ENCODE measurements around the gene PYM1.
A peak's percentile ranks its signal among the peaks of the same experiment; 100 is the strongest.

PYM1 gene

DNA sequence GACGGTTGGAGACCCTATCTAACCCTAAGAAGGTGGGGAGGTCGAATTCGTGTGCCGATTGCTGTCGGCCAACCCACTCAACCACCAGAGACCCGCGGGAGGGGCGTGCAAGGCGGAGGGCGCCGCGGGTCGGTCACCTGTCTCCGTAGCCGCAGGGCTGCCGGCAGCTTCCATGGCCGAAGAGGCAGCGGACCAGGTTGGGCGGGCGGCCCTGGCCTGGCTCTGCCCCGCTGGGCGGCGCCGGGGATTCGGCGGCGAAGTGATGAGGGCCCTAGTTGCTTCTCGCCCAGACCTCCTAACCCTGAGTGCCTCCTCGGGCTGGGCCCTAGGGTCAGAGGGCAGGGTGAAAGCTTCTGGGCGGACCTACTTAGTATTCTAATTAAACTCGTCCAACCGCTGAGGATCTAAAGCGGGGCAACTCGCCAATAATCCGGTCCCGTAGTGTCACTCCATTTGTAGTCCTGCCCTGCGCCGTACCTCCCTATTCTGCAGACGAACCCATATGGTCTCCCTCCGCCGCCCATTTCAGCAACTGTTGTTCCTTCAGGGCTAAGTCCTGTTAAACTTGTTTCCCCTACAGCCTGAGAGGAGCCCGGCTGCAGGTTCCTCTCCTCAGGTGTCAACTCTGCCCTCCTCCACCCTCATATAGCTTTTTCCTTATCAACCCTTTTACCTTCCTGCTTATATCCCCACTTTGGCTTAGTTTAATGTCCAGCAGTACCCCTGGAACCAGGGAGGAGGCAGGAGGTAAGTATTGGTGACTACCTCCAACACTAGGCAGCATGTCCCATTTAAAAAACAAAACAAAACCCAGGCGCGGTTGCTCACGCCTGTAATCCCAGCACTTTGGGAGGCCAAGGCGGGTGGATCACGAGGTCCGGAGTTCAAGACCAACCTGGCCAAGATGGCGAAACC is at the start of gene PYM1:
Gene PYM1 (minus strand): TSS at position 307 of the 915 bp plus-strand sequence. CDS start 133 bp downstream, at position 174.
- TF ChIP-seq TARDBP (IDR thresholded peaks at IDR 0.05) (no peak), ELF4 (IDR thresholded peaks at IDR 0.05) (no peak), ARNT (IDR thresholded peaks at IDR 0.05) (no peak), NFRKB (IDR thresholded peaks at IDR 0.05) (no peak), SP1 (IDR thresholded peaks at IDR 0.05) (no peak), PKNOX1 (IDR thresholded peaks at IDR 0.05) (0 out of 2 replicates have a peak, but pooled peaks have one; percentile 58)
- DNase-seq (ENCODE audit: extremely low spot score), result peak; percentile 61
- ChIA-PET CTCF (interaction anchor here (0.6 to 2.1 kb wide), 5 partner anchors 52 to 190 kb away, joined by 3 to 8 read pairs (median 3); partner anchors contain the start of genes ORMDL2, SARNP and ZC3H10), POLR2A (interaction anchor here (0.6 to 5.0 kb wide), 15 partner anchors 8 to 189 kb away, joined by 3 to 59 read pairs (median 5); partner anchors contain the start of genes DNAJC14, ORMDL2, RAB5B and SARNP)

GRCh38 chr12:55974308-55974730 is 46.6 kb upstream of the PYM1 start:
- DNase-seq (ENCODE audit: extremely low spot score), result peak; percentile 65
- no peak for TF ChIP-seq CTBP1 (IDR thresholded peaks at IDR 0.05; ENCODE audit: borderline replicate concordance)
- no peak for TF ChIP-seq PKNOX1 (IDR thresholded peaks at IDR 0.05)
- no peak for TF ChIP-seq FOXA1 (IDR thresholded peaks at IDR 0.05)
- no peak for TF ChIP-seq FOXM1 (IDR thresholded peaks at IDR 0.05; ENCODE audit: borderline replicate concordance)
- no peak for TF ChIP-seq LEF1 (IDR thresholded peaks at IDR 0.05; ENCODE audit: borderline replicate concordance)
- no peak for TF ChIP-seq TARDBP (IDR thresholded peaks at IDR 0.05)
- no peak for TF ChIP-seq HDGF (IDR thresholded peaks at IDR 0.05; ENCODE audit: borderline replicate concordance)
- no peak for TF ChIP-seq FOXK2 (IDR thresholded peaks at IDR 0.05)
- no peak for TF ChIP-seq ARNT (IDR thresholded peaks at IDR 0.05)
- no peak for TF ChIP-seq ELF4 (IDR thresholded peaks at IDR 0.05)
- no peak for TF ChIP-seq ZNF384 (IDR thresholded peaks at IDR 0.05)
- no peak for TF ChIP-seq NFRKB (IDR thresholded peaks at IDR 0.05)
- no peak for TF ChIP-seq SUZ12 (IDR thresholded peaks at IDR 0.05)
- TF ChIP-seq BHLHE40 (IDR thresholded peaks at IDR 0.05; ENCODE audit: borderline replicate concordance), result no peak
- no peak for TF ChIP-seq L3MBTL2 (conservative IDR thresholded peaks at IDR 0.05)
- no peak for TF ChIP-seq SP1 (IDR thresholded peaks at IDR 0.05)
- POLR2A ChIA-PET, result interaction anchor here (0.7 to 2.2 kb wide), 30 partner anchors 8 to 662 kb away, joined by 3 to 26 read pairs (median 4); partner anchors contain the start of genes DNAJC14, PA2G4, PYM1 and SUOX
- CTCF ChIA-PET, result interaction anchor here (0.9 to 2.2 kb wide), 5 partner anchors 21 to 236 kb away, joined by 3 to 11 read pairs (median 5); no protein-coding TSS in a partner anchor

GRCh38 chr12:55973599-55974307 is 46.1 kb upstream of the PYM1 start, which contains the start of gene RAB5B:
Gene RAB5B (plus strand): TSS chr12:55974078. CDS start chr12:55986961, 12,883 bp downstream.
- ChIA-PET POLR2A (interaction anchor here (0.7 to 2.2 kb wide), 33 partner anchors 9 to 663 kb away, joined by 3 to 26 read pairs (median 4); partner anchors contain the start of genes DNAJC14, ORMDL2, PA2G4 and PYM1), CTCF (interaction anchor here (0.9 to 2.2 kb wide), 3 partner anchors 22 to 235 kb away, joined by 3 to 9 read pairs (median 5); no protein-coding TSS in a partner anchor)
- peak; percentile 94 for DNase-seq (ENCODE audit: extremely low spot score)
- TF ChIP-seq SP1 (IDR thresholded peaks at IDR 0.05) (peak; percentile 92), CTBP1 (IDR thresholded peaks at IDR 0.05; ENCODE audit: borderline replicate concordance) (no peak), ARNT (IDR thresholded peaks at IDR 0.05) (no peak), PKNOX1 (IDR thresholded peaks at IDR 0.05) (peak; percentile 100), LEF1 (IDR thresholded peaks at IDR 0.05; ENCODE audit: borderline replicate concordance) (no peak), ZNF384 (IDR thresholded peaks at IDR 0.05) (no peak)

- no peak for TF ChIP-seq CTBP1 (IDR thresholded peaks at IDR 0.05; ENCODE audit: borderline replicate concordance)
- no peak for TF ChIP-seq LEF1 (IDR thresholded peaks at IDR 0.05; ENCODE audit: borderline replicate concordance)
- no peak for TF ChIP-seq SP1 (IDR thresholded peaks at IDR 0.05)
- no peak for TF ChIP-seq SUZ12 (IDR thresholded peaks at IDR 0.05)
- TF ChIP-seq FOXM1 (IDR thresholded peaks at IDR 0.05; ENCODE audit: borderline replicate concordance), result no peak
- no peak for TF ChIP-seq FOXA1 (IDR thresholded peaks at IDR 0.05)
- TF ChIP-seq BHLHE40 (IDR thresholded peaks at IDR 0.05; ENCODE audit: borderline replicate concordance), result no peak
- TF ChIP-seq ARNT (IDR thresholded peaks at IDR 0.05), result no peak
- TF ChIP-seq L3MBTL2 (conservative IDR thresholded peaks at IDR 0.05), result no peak
- TF ChIP-seq ELF4 (IDR thresholded peaks at IDR 0.05), result no peak
- no peak for TF ChIP-seq FOXK2 (IDR thresholded peaks at IDR 0.05)
- TF ChIP-seq NFRKB (IDR thresholded peaks at IDR 0.05), result no peak
- no peak for TF ChIP-seq ZNF384 (IDR thresholded peaks at IDR 0.05)
- TF ChIP-seq TARDBP (IDR thresholded peaks at IDR 0.05), result no peak
- ChIA-PET CTCF (interaction anchor here (0.7 to 2.2 kb wide), 3 partner anchors 23 to 57 kb away, joined by 4 to 9 read pairs (median 5); no protein-coding TSS in a partner anchor), POLR2A (interaction anchor here (0.7 to 2.2 kb wide), 26 partner anchors 10 to 664 kb away, joined by 3 to 26 read pairs (median 5); partner anchors contain the start of genes DNAJC14, ORMDL2, PA2G4 and PYM1)
- no peak for DNase-seq (ENCODE audit: extremely low spot score)
These were observed 45.4 kb upstream of the PYM1 start for GRCh38 chr12:55972911-55973598.

Measured in HEK293T (cell line).